Keratinocyte (primary cell): ENCODE data around the gene MAP3K6. TPM values are rescaled to one million over a fixed set of nuclear protein-coding genes. Genes with fewer than 3 reads are reported as not detected.

Experiments used
- DNase-seq: peaks from one replicate; pipeline ENCODE4 v3.0.0-alpha.2; 2011; ENCODE audit warnings: low read depth, missing footprints, low spot score
- FAIRE-seq: peaks from 2 replicates; lab custom pipeline; 2011; peaks lifted over from hg19 to GRCh38; lab: Jason Lieb, UNC
- H2AFZ ChIP-seq: 2 replicates; pipeline ENCODE4 v1.6.0; 2012; ENCODE audit warnings: low read length, control low read depth, inconsistent platforms; ENCODE audit not compliant: control insufficient read depth
- H3K27ac ChIP-seq: 2 replicates; pipeline ENCODE4 v1.5.1; 2011; ENCODE audit warnings: low read length; ENCODE audit not compliant: control insufficient read depth, insufficient read depth
- H3K27me3 ChIP-seq: 3 replicates; pipeline ENCODE4 v1.6.0; 2011; ENCODE audit warnings: low read length; ENCODE audit not compliant: control insufficient read depth, insufficient read depth; ENCODE audit errors: extremely low read depth
- H3K36me3 ChIP-seq, 2 experiments: 2 replicates in 1 of 2; 3 replicates in 1 of 2; pipeline ENCODE4 v1.5.1; 2011; ENCODE audit warnings: low read length in 2 of 2, mild to moderate bottlenecking in 1 of 2; ENCODE audit not compliant: control insufficient read depth in 2 of 2, insufficient read depth in 2 of 2; ENCODE audit errors: extremely low read depth in 1 of 2
- H3K4me1 ChIP-seq: 3 replicates; pipeline ENCODE4 v1.5.1; 2011; ENCODE audit warnings: low read length; ENCODE audit not compliant: control insufficient read depth, insufficient read depth; ENCODE audit errors: extremely low read depth
- H3K4me2 ChIP-seq: 3 replicates; pipeline ENCODE4 v1.6.0; 2011; ENCODE audit warnings: low read depth, low read length; ENCODE audit not compliant: control insufficient read depth, insufficient read depth; ENCODE audit errors: extremely low read depth
- H3K4me3 ChIP-seq, 3 experiments: fragments of 200-600 bp in 1 of 3; sonication (generic) in 1 of 3; 2 replicates in 2 of 3; 3 replicates in 1 of 3; pipeline ENCODE4 v1.5.1; 2011 to 2016; ENCODE audit warnings: low read length in 3 of 3, mild to moderate bottlenecking in 3 of 3, control low read depth in 2 of 3, inconsistent platforms in 1 of 3, low read depth in 1 of 3, mixed read lengths in 1 of 3, mixed run types in 1 of 3, moderate library complexity in 1 of 3; ENCODE audit not compliant: control insufficient read depth in 2 of 3, insufficient read depth in 2 of 3; ENCODE audit errors: extremely low read depth in 1 of 3
- H3K79me2 ChIP-seq: 2 replicates; pipeline ENCODE4 v1.6.0; 2012; ENCODE audit warnings: low read length; ENCODE audit not compliant: control insufficient read depth, insufficient read depth
- H3K9ac ChIP-seq: 3 replicates; pipeline ENCODE4 v1.6.0; 2011; ENCODE audit warnings: low read length; ENCODE audit not compliant: control insufficient read depth, insufficient read depth; ENCODE audit errors: extremely low read depth
- H3K9me1 ChIP-seq: 3 replicates; pipeline ENCODE4 v1.6.0; 2011; ENCODE audit warnings: low read length; ENCODE audit not compliant: control insufficient read depth, insufficient read depth; ENCODE audit errors: extremely low read depth
- H3K9me3 ChIP-seq: 2 replicates; pipeline ENCODE4 v1.5.1; 2012; ENCODE audit warnings: low read depth, low read length; ENCODE audit not compliant: control insufficient read depth
- H4K20me1 ChIP-seq: 3 replicates; pipeline ENCODE4 v1.6.0; 2011; ENCODE audit warnings: low read length; ENCODE audit not compliant: control insufficient read depth, insufficient read depth; ENCODE audit errors: extremely low read depth
- EZH2 ChIP-seq: IDR thresholded peaks from one replicate; pipeline ENCODE4 v1.6.1; 2012; ENCODE audit warnings: inconsistent platforms, mild to moderate bottlenecking, low read length, moderate library complexity
- dilution Hi-C: fragments of 300-500 bp; cut with MboI; formaldehyde crosslinking; loops from one replicate; pipeline ENCODE4 v1.7.0; 2020; ENCODE audit warnings: low sequenced_read_pairs; ENCODE audit not compliant: extremely low pct_ligation_motif_present
- polyA plus RNA-seq, 5 experiments: library from polyadenylated mRNA; depleted of rRNA in 3 of 5; stranded (reverse) in 3 of 5; stranded (forward) in 1 of 5; unstranded in 1 of 5; fragments of >200 nt; gene quantifications; 1 replicate in 1 of 5; 2 replicates in 3 of 5; 3 replicates in 1 of 5; pipeline versions ENCODE4 v1.2.1 to v1.2.3, GENCODE V29; 2011 to 2012; ENCODE audit warnings: missing spikeins in 2 of 5, low read depth in 1 of 5, low replicate concordance in 1 of 5
- TF ChIP-seq, protein P1 (sequence below), 3 experiments: IDR thresholded peaks in 1 of 3; conservative IDR thresholded peaks in 1 of 3; optimal IDR thresholded peaks in 1 of 3; 2 replicates in 2 of 3; 3 replicates in 1 of 3; pipeline versions ENCODE3 to v1.5.1; 2011; ENCODE audit warnings: low read length in 3 of 3, mild to moderate bottlenecking in 3 of 3, moderate library complexity in 2 of 3, control low read depth in 1 of 3, inconsistent platforms in 1 of 3; ENCODE audit not compliant: insufficient read depth in 2 of 3; ENCODE audit errors: extremely low read depth in 1 of 3

Gene MAP3K6
- polyA plus RNA-seq, 1 donor (not counting 4 experiments of a cell fraction or from before 2014, with no cell fraction given), result 13.4 TPM

- Histone ChIP-seq H3K4me2 (no peak overlapping the region), H3K27ac (no peak overlapping the region), H3K4me3 (no peak overlapping the region), H3K9me1 (no peaks in the 10 kb centered on the region), H3K4me1 (no peaks in the 10 kb centered on the region), H3K27me3 (no peaks in the 10 kb centered on the region), H3K9me3 (no peaks in the 10 kb centered on the region), H4K20me1 (no peaks in the 10 kb centered on the region), H3K36me3 (no peaks in the 10 kb centered on the region), H3K79me2 (no peaks in the 10 kb centered on the region), H2AFZ (no peak overlapping the region), H3K9ac (no peak overlapping the region)
- FAIRE-seq, result no peak
- TF ChIP-seq, protein P1, sequence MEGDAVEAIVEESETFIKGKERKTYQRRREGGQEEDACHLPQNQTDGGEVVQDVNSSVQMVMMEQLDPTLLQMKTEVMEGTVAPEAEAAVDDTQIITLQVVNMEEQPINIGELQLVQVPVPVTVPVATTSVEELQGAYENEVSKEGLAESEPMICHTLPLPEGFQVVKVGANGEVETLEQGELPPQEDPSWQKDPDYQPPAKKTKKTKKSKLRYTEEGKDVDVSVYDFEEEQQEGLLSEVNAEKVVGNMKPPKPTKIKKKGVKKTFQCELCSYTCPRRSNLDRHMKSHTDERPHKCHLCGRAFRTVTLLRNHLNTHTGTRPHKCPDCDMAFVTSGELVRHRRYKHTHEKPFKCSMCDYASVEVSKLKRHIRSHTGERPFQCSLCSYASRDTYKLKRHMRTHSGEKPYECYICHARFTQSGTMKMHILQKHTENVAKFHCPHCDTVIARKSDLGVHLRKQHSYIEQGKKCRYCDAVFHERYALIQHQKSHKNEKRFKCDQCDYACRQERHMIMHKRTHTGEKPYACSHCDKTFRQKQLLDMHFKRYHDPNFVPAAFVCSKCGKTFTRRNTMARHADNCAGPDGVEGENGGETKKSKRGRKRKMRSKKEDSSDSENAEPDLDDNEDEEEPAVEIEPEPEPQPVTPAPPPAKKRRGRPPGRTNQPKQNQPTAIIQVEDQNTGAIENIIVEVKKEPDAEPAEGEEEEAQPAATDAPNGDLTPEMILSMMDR (optimal IDR thresholded peaks at IDR 0.05 in 1 of 3, IDR thresholded peaks at IDR 0.05 in 1 of 3, conservative IDR thresholded peaks at IDR 0.05 in 1 of 3; ENCODE audit: extremely low read depth in 1 of 3, insufficient read depth in 2 of 3, low read length in 3 of 3), result no peak
- TF ChIP-seq EZH2, result no peak
- no peak for DNase-seq
- dilution Hi-C loops, result no loop called here
These were observed 52.0 kb downstream of the MAP3K6 start for GRCh38 chr1:27314737-27315136.

- H3K36me3 ChIP-seq, result no peaks in the 10 kb centered on the region
- H3K27me3 ChIP-seq, result no peaks in the 10 kb centered on the region
- no peak overlapping the region for H3K4me2 ChIP-seq
- no peak overlapping the region for H3K9ac ChIP-seq
- H3K4me3 ChIP-seq, result no peak overlapping the region
- no peak overlapping the region for H2AFZ ChIP-seq
- no peak for FAIRE-seq
- dilution Hi-C loops, result no loop called here
- no peaks in the 10 kb centered on the region for H4K20me1 ChIP-seq
- no peaks in the 10 kb centered on the region for H3K9me1 ChIP-seq
- DNase-seq, result no peak
- H3K9me3 ChIP-seq, result no peaks in the 10 kb centered on the region
- H3K4me1 ChIP-seq, result no peaks in the 10 kb centered on the region
- H3K27ac ChIP-seq, result no peak overlapping the region
- TF ChIP-seq, protein P1 (optimal IDR thresholded peaks at IDR 0.05 in 1 of 3, IDR thresholded peaks at IDR 0.05 in 1 of 3, conservative IDR thresholded peaks at IDR 0.05 in 1 of 3; ENCODE audit: extremely low read depth in 1 of 3, insufficient read depth in 2 of 3, low read length in 3 of 3), result no peak
- TF ChIP-seq EZH2, result no peak
- no peaks in the 10 kb centered on the region for H3K79me2 ChIP-seq
These were observed 52.6 kb downstream of the MAP3K6 start for GRCh38 chr1:27314169-27314568.
